NB4 (cell line): ENCODE measurements around the gene FHIT.

Source experiments
- CTCF ChIP-seq: IDR thresholded peaks from one replicate; pipeline ENCODE4 v1.5.1; 2012; ENCODE audit warnings: low read depth, low read length
- POLR2A ChIP-seq: IDR thresholded peaks from 2 replicates; pipeline ENCODE4 v1.6.1; 2011; ENCODE audit warnings: mild to moderate bottlenecking; ENCODE audit not compliant: insufficient read length; ENCODE audit errors: extremely low read depth

DNA sequence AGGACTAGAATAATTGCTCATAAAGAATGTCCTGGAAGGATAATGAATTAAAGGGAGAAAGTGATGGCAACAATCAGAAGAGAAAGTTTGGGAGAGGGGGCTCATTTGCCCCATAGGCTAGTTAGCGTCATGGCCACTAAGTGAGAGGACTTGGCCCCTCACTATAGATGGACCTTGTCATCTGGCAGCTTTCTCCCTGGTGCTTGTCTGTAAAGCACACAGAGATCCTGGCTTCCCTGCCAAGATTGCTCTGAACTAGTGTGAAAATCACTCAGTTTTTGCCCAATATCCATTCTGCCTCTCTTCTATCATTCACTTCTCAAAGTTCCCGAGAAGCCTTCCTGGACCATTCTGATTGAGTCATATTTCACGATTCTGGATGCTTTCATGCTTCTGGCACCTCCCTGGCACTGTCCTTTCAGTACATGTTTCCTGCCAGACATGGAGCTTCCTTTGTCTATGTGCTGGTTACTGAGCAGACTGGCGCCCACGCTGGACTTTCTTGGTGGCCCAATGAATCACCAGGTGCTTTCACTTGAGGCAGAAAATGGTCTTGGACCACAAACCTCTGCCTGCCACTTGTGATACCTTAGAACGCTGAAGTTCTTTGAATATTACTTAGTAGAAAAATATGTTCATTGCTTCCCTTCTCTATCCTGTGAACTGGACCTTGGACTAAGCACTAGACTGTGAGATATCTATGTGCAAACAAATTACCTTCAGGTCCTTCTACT, 1491.8 kb downstream of the FHIT start:
- no peak for TF ChIP-seq POLR2A
- TF ChIP-seq CTCF = no peak
